Esophagus squamous epithelium (tissue), 5 donors: ENCODE results near the gene NLRC5. TPM values are rescaled to one million over a fixed set of nuclear protein-coding genes. Genes with fewer than 3 reads are reported as not detected.

Experiments used
- DNase-seq: peaks from one replicate; lab custom pipeline; 2025; lab: John Stamatoyannopoulos, UW
- H3K27ac ChIP-seq, 4 donors: fragments of 200-600 bp; sonication (generic); one replicate each; pipeline ENCODE4 v1.5.1; 2016 to 2019; ENCODE audit warnings: mild to moderate bottlenecking in 1 of 4
- H3K27me3 ChIP-seq, 4 donors: fragments of 200-600 bp; sonication (generic); 1 replicate in 3 of 4; 2 replicates in 1 of 4; pipeline versions ENCODE4 v1.5.1 to v1.6.0; 2017 to 2021; ENCODE audit warnings: antibody characterized with exemption in 1 of 4
- H3K36me3 ChIP-seq, 3 donors: fragments of 200-600 bp; sonication (generic); one replicate each; pipeline ENCODE4 v1.5.1; 2016 to 2019
- H3K4me1 ChIP-seq, 3 donors: fragments of 200-600 bp; sonication (generic); one replicate each; pipeline ENCODE4 v1.5.1; 2017 to 2019
- H3K4me3 ChIP-seq, 4 donors: fragments of 200-600 bp; sonication (generic); 1 replicate in 3 of 4; 2 replicates in 1 of 4; pipeline ENCODE4 v1.5.1; 2016 to 2019; ENCODE audit warnings: mild to moderate bottlenecking in 2 of 4, moderate library complexity in 1 of 4
- H3K9me3 ChIP-seq, 3 donors: fragments of 200-600 bp; sonication (generic); one replicate each; pipeline ENCODE4 v1.5.1; 2016 to 2019
- CTCF ChIP-seq, 6 experiments: fragments of 450-650 bp in 4 of 6; fragments of 200-600 bp in 2 of 6; sonication (generic) in 2 of 6; IDR thresholded peaks; one replicate each; pipeline ENCODE4 v1.5.1; 2016 to 2019; ENCODE audit warnings: antibody characterized with exemption in 6 of 6, mild to moderate bottlenecking in 4 of 6, moderate library complexity in 4 of 6
- POLR2A ChIP-seq, 4 donors: fragments of 450-650 bp; IDR thresholded peaks; one replicate each; pipeline ENCODE4 v1.6.1; 2017; ENCODE audit warnings: antibody characterized with exemption in 4 of 4, mild to moderate bottlenecking in 4 of 4, moderate library complexity in 3 of 4
- WGBS, 2 donors: methylation state at CpG; one replicate each; pipeline ENCODE4 v1.1.5; 2018; 5-methylcytosine and 5-hydroxymethylcytosine counted together
- intact Hi-C: fragments of 100-400 bp; cut with DNase I; formaldehyde crosslinking; loops from one replicate; pipeline ENCODE4 v1.15.0; 2022
- total RNA-seq, 4 donors: library from RNA; depleted of rRNA; stranded (reverse); fragments of >200 nt; gene quantifications; one replicate each; pipeline ENCODE4 v1.1.0, GENCODE V29; 2016
- donor health status: DM: yes; HTN: yes; CAD: no.

Gene NLRC5
- total RNA-seq, 4 donors from 2014 or later, result 7.7 to 25.2 (median 14.1) TPM

DNA sequence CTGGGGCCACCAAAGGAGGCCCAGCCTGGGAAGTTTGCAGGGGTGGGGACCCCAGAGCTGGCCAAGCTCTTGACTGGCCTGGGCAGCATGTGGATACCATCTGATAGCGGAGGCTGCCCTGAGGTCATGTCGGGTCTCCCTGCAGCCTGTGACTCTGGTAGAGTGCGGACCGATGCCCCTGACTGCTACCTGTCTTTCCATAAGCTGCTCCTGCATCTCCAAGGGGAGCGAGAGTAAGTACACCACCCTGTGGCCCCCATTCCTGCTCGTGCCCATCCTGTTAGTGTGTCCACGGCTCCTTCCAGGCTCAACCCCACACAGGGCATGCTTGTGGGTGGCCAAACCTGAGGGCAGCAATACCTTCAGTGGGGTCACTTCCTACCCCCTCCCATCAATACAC lies 19.6 kb upstream of the NLRC5 start:
- Histone ChIP-seq H3K4me1 (peaks cover under 1 to 16% (median 10%) of the 10 kb centered on the region in 3 donors), H3K27ac (no peak overlapping the region), H3K27me3 (peaks cover 0 to 13% (median 0%) of the 10 kb centered on the region in 4 donors), H3K36me3 (no peaks in the 10 kb centered on the region), H3K4me3 (no peak overlapping the region), H3K9me3 (no peaks in the 10 kb centered on the region)
- TF ChIP-seq CTCF (IDR thresholded peaks at IDR 0.05) (no peak), POLR2A (IDR thresholded peaks at IDR 0.05) (no peak)
- DNase-seq, result no peak
- intact Hi-C loops, result no loop called here
- WGBS, 2 donors, result 78 to 91% methylated on average over 4 of the region's 7 CpGs

- TF ChIP-seq POLR2A (IDR thresholded peaks at IDR 0.05) (no peak), CTCF (IDR thresholded peaks at IDR 0.05) (no peak)
Measured at GRCh38 chr16:56970934-56971767, 18.2 kb upstream of the NLRC5 start.

GRCh38 chr16:56971768-56972043 lies 17.7 kb upstream of the NLRC5 start:
- intact Hi-C loops, result no loop called here
- WGBS, 2 donors, result 94% methylated on average over 3 of the region's 3 CpGs; no CpG with 5 or more reads in 1 of the 2 donors
- H3K27me3 ChIP-seq, result peaks cover 0 to 13% (median 0%) of the 10 kb centered on the region in 4 donors
- no peak overlapping the region for H3K27ac ChIP-seq
- no peaks in the 10 kb centered on the region for H3K4me1 ChIP-seq
- no peak for DNase-seq
- TF ChIP-seq CTCF (IDR thresholded peaks at IDR 0.05), result no peak
- no peak for TF ChIP-seq POLR2A (IDR thresholded peaks at IDR 0.05)
- no peaks in the 10 kb centered on the region for H3K9me3 ChIP-seq
- H3K36me3 ChIP-seq, result no peaks in the 10 kb centered on the region
- H3K4me3 ChIP-seq, result no peak overlapping the region

More at GRCh38 chr16:56970934-56971767, 18.2 kb upstream of the NLRC5 start:
- no peak for DNase-seq
- Histone ChIP-seq H3K4me3 (no peak overlapping the region), H3K4me1 (peaks cover 0 to 2% (median 0%) of the 10 kb centered on the region in 3 donors), H3K27ac (no peak overlapping the region), H3K36me3 (no peaks in the 10 kb centered on the region), H3K27me3 (peaks cover 0 to 13% (median 0%) of the 10 kb centered on the region in 4 donors), H3K9me3 (no peaks in the 10 kb centered on the region)
- intact Hi-C loops, result no loop called here
- 63 to 71% methylated on average over 5 of the region's 8 CpGs for WGBS, 2 donors

GRCh38 chr16:56972403-56973293 lies 16.7 kb upstream of the NLRC5 start:
- WGBS, 2 donors, result 74 to 75% methylated on average over 9 to 10 of the region's 18 CpGs
- DNase-seq, result no peak

More at GRCh38 chr16:56972403-56973293, 16.7 kb upstream of the NLRC5 start:
- Histone ChIP-seq H3K4me3 (no peak overlapping the region), H3K27ac (no peak overlapping the region), H3K4me1 (no peaks in the 10 kb centered on the region), H3K27me3 (peaks cover 0 to 13% (median 0%) of the 10 kb centered on the region in 4 donors), H3K9me3 (no peaks in the 10 kb centered on the region), H3K36me3 (no peaks in the 10 kb centered on the region)
- intact Hi-C loops, result no loop called here
- TF ChIP-seq CTCF (IDR thresholded peaks at IDR 0.05) (no peak), POLR2A (IDR thresholded peaks at IDR 0.05) (no peak)
